HG03558 (cell line): ENCODE data around the gene CLP1.

Experiments used
- ATAC-seq: cut with Tn5 transposase; IDR thresholded peaks from one replicate; pipeline ENCODE4 v1.9.1; 2021; ENCODE audit warnings: moderate number of reproducible peaks; ENCODE audit not compliant: unreplicated experiment; ENCODE audit errors: extremely low read depth

CLP1 gene

DNA sequence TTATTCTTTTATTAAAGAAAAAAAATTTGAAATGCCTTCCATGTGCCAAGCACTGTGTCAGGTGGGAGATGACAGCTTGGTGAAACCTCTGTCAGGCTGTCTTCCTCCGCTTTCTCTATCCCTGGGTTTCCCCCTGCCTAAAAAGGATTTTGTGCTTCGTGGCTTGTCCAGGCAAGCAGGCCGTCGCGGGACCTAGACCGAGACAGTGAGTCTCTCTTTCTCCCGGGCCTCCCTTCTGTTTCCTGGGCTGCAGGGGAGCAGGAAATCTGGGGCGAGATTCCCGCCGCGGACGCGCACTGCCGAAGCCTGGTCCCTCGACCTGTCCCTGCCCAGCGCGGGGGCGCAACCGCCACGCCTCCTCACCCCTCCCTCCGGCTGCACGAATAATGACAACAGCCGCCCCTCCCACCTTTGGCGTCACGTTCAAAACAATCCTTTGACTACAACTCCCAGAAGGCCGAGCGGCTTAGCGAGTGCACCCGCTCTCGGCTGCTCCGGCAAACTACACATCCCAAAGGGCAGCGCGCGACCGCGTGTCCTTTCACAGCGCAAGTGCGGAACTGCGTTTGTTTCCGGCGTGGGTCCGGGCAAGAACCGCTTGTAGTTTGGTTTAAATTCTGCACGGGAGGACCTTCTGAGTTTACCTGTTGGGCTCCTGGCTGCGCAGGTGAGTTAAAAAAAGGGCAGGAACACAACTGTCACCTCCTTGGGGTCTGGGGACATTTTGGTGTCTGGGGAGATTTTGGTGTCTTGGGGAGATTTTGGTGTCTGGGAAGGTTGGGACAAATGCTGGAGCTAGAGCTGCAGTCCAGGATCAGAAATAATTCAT, at the start of gene CLP1:
Gene CLP1, plus strand, starts transcription at position 569 of the 829 bp plus-strand sequence. CDS start 1,715 bp downstream, outside the sequence.
- ATAC-seq, result peak; percentile 99

DNA sequence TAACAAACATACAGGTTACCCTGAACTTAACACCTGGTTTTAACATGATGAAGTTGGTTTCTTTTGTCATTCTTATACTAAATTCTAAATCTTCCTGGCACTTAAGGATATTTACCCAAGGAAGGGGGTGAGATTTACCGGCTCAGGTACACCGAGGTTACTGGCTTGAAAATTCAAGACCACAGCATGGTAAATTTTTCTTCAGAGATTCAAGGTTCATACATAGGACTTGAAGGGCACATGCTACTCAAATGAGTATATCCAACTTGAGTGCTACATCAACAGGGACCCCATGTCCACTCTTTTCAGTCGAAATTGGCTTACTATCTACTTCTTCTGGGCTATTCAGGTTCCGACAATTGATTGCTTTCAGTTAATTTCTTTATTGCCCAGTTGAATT, 47.4 kb upstream of the CLP1 start:
- no peak for ATAC-seq

DNA sequence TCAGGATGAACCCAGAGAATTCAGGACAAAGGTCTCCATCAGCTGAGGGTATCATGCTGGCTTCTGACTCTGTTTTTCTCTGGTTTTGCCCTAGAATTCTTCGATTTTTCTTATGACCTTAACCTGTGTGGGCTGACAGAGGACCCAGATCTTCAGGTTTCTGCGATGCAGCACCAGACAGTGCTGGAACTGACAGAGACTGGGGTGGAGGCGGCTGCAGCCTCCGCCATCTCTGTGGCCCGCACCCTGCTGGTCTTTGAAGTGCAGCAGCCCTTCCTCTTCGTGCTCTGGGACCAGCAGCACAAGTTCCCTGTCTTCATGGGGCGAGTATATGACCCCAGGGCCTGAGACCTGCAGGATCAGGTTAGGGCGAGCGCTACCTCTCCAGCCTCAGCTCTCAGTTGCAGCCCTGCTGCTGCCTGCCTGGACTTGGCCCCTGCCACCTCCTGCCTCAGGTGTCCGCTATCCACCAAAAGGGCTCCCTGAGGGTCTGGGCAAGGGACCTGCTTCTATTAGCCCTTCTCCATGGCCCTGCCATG, 43.3 kb upstream of the CLP1 start:
- no peak for ATAC-seq

DNA sequence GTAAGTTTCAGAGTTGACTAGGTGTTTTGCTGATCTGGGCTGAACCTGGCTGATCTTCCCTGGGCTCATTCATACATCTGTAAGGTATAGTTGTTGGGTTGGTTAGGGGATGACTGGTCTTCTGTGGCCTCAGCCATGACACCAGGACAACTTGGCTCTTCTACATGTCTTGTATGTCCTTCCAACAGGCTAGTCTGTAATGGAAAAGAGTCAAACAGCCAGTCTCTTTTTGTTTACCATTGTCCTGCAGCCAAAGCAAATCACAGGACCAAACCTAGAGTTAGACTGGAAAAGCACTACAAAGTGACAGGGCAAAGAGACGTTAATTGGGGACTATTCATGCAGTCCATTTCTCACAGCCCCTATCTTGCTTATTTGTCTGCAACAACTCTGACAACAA, 42.3 kb upstream of the CLP1 start:
- ATAC-seq, result no peak

DNA sequence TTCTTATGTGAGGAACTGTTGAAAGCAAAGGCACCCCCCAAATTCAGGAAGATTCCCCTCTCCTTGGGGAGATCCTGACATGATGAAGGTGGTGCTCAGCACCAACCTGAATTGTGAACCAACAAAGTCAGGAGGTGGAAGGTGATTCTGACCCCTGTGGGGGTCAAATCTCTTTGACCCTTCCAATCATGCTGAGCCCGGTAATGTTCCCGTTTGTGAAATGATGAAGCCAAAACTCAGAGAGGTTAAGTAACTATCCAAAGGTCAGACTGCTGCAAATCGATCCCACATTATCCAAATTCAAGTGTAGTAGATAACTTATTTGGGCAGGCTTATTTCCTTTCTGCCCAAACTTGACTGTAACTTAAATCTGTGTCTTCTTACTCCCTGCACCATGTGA, 41.0 kb upstream of the CLP1 start:
- ATAC-seq, result no peak

DNA sequence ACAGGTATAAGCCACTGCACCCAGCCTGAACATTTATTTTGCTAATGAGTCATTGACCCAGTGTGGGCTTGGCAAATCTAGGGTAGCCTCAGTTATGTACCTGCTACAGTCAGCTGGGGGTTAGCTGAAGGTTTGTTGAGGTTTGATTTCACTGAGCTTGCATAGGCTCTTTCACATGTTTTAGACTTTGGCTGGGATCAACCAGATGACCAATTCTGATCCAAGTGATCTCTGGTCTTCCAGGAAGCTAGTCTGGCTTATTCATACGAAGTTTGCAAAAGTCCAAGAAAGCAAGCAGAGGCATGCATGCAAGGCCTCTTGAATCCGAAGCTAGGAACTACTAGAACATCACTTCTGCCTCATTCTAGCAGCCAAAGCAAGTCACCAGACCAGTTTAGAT, 39.1 kb upstream of the CLP1 start:
- no peak for ATAC-seq

DNA sequence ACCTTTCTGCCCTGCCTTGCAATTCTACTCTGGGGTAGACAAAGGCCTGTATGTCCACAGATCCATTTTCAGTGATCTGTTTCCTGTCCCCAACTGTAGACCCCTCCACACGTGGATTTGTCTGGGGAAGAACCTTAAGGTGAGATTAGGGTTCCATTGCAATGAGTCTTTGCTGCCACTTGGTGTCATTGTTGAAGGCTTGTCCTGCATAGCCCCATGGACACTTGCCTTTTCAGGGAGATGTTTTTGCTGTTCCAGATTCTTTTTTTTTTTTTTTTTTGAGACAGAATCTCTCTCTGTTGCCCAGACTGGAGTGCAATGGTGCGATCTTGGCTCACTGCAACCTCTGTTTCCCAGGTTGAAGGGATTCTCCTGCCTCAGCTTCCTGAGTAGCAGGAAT, 38.2 kb upstream of the CLP1 start:
- no peak for ATAC-seq

DNA sequence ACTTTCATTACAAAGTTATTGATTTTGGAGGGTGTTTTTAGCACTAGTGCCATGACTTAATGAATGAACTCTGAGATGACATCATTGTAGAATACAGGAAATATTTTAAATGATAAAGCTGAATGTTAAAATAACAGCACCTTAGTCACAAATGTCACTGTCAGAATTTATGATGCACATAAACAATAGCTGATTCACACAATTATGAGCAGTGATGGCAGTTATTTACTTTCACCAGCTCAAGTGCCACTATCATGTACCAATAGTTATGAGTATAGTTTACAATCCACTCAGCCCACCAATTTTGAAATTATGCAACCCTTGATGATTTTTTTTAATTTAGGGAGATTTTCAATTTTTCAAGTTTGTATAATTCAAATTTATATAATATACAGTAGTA, 37.1 kb upstream of the CLP1 start:
- ATAC-seq, result no peak

DNA sequence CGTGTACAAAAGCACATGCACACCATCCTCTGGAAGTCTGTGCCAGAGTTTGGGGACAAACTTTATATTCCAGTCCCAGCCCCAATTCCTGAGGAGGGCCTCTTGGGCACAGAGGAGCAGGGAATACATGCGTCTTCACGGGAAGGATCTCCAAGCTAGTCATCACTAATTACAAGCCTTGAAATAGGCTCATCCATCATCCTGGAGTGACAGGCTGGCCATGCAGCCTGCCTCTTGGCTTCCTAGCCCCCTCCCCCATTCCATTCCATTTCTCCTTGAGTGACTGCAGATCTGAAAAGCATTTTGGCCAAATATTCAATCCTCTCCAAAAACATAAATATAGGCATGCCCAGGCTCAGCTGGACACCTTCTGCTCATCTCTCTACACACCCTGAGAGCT, 35.3 kb upstream of the CLP1 start:
- ATAC-seq, result no peak

DNA sequence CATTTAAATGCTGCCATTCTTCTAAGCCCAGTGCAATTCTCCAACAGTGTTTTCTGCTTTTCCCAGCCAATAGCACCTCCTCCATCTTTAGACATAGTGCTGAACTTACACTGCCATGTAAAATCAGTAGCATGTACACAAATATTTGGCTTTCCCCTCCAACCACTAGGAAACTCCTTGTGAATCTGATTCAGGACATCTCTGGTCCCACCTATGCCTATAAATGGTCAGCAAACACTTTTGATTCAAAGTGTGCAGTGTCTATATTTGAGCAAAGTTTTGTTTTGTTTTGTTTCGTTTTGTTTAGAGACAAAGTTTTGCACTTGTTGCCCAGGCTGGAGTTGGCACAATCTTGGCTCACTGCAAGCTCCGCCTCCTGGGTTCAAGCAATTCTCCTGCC, 32.7 kb upstream of the CLP1 start:
- no peak for ATAC-seq

DNA sequence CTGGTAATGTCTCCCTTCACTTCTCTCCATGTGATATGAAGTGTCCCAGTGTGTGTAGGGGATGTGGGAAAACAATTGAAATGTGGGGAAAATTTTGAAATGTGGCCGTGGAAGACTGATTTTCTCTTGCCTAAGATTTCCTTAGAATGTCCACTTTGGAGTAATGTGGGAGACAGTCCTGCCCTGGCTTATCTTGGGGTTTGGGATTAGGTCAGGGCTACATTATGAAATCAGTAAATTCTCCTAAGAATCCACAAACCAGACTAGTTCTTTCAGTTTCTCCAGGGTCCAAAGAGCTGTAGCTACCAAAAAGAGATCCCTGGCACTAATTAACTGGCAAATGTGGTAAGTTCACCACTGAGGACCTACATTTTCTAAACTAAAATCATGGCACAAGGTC, 30.7 kb upstream of the CLP1 start:
- ATAC-seq, result no peak

DNA sequence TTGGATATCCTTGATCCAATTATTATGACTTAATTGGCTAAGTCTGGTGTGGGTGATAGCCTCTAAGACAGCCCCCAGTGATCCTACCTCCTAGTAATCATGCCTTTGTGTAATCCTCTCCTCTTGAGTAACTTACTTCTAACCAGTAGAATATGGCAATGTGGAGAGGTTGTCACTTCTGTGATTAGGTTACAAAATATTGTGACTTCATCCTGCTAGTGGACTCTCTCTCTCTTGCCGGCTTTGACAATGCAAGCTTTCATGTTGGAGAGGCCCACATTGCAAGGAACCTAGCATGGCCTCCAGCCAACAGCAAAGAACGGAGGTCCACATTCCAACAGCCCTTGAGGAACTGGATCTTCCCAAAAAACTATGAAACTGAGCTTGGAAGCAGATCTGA, 27.4 kb upstream of the CLP1 start:
- no peak for ATAC-seq

DNA sequence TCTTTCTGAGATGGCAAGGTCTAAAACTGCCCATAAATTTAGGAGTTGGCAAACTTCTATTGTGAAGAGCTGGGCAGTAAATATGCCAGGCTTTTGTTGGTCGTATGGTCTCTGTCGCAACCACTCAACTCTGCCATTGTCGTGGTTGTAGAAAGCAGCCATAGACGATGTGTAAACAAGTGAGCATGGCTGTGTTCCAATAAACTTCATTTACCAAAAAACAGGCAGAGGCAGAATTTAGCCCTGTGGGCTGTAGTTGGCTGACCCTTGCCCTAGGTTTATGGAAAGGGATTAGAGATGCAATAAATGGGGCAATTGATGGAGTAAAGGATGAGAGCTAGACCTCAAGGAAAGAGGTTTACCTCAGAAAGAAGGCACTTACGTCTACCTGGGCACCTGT, 25.4 kb upstream of the CLP1 start:
- no peak for ATAC-seq

DNA sequence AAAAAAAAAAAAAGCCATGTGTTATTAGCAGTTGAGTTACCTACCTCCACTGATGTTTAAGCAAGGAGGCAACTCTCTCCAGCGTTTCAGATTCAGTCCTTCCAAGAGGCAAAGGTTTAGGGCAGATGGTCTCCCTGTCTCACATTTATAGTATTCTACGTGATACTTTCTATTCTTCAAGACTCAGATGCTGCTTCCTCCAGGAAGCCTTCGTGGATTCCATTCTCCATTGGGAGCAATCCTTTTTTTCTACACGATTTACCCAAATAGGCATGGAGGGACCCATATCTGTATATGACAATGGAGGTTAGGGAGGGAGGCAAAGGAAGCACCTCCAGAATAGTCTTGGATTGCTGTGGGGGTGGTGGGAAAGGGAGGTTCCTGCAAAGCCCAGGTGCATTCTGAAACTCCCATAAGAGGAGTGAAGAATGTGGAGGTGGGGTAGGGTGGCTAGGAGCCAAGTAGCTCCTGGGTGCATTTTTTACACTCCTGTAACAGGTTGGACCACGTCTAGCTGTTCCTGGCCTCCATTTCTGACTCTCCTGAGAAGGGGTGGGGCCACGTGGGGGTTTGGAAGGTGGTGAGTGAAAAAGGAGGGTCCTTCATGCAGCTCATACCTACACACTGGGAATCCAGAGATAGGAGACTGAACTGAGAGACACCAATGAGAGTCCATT, 24.0 kb upstream of the CLP1 start:
- ATAC-seq, result no peak

DNA sequence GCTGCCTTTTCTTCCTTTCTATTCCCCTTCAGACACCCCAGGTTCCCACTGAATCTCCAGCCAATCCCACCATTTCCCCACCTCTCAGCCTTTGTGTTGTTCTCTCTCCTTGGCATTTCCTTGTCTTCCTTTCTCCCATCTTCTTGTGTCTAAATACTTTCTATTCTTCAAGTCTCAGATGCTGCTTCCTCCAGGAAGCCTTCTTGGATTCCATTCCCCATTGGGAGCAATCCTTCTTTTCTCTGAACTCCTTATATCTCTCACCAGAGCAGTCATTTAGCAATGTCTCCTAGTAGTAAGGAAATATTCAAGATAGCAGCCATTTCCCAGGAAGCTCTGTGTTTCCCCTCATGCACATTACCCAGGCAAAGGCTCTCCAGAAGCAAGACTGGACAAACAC, 23.3 kb upstream of the CLP1 start:
- no peak for ATAC-seq

DNA sequence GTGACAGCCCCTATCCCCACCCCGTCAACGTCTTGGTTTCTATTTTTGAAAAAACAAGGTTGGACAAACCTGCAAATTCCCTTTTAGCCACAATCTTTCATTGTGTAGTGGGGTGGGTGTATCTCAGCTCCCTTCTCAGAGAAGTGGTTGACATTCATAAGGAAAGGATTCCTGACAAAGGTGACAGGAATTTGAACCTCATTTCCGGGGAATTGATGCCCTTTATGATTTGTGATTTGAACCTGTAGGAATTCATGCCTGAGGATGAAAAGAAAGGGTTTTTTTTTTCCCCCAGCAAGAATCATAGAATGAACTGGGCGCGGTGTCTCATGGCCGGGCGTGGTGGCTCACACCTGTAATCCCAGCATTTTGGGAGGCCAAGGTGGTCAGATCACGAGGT, 22.3 kb upstream of the CLP1 start:
- ATAC-seq, result no peak

DNA sequence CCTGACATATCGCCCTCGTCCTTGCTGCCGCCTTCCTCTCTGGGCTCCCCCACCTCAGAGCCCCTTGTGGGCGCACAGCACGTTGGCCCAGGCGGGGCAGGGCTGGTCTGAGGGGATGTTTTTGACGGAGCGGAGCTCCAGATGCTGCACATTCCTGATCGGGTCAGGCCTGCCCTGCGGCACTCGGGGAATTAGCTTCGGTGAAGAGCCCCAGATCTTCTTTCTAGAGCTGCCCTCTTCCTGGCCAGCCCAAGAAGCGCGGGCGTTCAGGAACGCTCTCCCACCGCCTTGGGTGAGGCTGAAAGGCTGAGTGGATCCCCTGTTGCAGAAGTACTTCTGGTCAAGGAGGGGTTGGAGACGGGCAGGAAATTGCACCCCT, 19.9 kb upstream of the CLP1 start:
- ATAC-seq, result no peak

DNA sequence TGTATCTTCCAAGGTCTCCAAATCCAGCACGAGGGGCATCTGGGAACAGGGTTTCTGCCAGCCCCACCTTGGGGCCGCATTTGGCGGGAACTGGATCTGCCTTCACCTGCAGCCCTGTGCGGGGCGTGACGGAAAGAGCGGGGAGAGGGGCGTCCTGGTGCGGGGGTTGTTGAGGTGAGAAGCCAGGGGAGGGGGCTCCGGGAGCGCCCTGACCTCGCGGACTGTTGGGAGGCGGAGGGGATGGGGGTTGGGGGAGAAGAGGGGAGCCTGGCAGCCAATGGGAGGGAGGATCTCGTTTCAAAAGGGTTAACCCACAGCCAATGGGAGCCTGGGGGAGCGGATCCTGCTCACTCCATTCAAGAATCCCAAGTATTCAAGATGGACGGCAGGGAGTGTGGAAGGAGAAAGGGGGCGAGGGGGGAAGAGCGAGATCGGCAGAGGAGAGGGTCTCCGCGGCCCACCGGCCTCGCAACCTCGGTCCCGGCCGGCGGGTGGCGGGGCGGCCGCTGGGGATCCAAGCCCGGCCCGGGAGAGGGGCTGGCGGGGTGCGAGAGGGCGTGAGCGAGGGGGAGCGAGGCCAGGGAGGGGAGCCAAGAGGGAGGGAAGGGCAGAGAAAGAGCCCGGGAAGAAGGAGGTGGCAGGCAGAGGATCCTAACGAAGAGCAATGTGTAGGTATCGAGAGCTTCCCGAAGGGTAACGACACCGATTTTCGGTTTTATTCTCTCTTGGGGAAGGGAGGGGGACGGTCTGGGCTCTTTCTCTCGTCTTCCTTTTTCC, 19.4 kb upstream of the CLP1 start:
- no peak for ATAC-seq

DNA sequence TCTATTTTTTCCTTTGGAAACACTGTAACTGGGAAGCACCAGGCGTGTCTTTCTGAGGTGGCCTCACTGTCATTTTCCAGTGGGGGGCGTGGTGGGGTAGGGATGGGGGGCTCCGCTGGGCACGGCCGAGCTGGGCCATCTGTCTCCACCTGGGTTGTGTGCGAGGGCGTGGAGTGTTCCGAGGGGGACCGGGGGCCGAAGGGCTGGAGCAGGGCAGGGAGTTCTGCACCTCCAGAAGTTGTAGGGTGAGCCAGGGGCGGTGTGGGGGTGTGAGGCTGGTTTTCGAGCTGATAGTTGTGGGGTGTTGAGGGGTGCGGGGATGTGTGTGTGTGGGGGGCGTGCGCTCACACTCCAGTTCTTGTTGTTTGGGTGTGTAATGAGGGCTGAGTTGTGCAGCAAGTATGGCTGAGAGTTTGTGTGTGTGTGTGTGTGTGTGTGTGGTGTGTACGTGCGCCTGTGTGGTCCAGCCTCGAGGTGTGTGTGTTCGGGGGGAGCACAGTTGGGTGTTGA, 18.7 kb upstream of the CLP1 start:
- ATAC-seq, result no peak

DNA sequence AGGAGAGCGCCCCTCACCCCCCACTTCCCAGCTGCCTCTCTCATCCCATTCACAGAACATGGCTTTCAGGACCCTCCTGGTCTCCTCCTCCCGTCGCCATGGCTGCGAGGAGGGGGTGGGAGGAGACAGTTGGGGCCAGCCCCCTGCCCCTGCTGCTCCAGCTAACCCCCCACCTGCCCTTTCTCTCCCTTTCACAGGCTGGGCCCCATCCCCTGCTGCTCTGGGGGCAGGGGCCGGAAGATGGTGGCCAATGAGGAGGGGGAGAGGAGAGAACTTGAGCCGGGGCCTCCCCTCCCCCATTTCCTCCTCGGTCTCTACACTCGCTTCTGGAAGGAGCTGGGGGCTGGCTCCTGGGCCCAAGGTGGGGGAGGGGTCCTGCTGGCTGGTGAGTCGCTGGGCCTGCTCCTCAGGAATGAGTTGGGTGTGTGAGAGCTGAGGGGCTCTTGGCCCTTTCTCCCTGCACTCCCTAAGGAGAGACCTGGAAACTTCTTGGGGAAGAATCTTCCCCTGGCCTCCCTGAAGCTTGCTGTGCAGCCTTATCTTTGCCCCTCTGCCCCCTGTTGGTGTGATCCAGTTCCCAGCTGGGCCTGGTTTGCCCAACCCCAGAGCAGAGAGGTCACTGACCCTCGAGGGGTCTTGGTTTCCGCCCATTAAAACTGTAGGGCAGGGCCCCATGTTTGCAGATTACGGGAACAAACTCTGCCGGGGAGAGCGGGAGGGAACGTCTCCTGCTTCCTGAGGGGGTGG, 18.1 kb upstream of the CLP1 start:
- ATAC-seq, result no peak
